Activated CD8-positive, alpha-beta T cell treated with anti-CD3 and anti-CD28 coated beads, Interleukin-2, amount 10 ng/mL, durations not matched to agents 7 days and 5 days (primary cell): ENCODE measurements around the gene CDKL4. TPM values are rescaled to one million over a fixed set of nuclear protein-coding genes. Genes with fewer than 3 reads are reported as not detected.
A peak's percentile ranks its signal among the peaks of the same experiment; 100 is the strongest.
"Not testable (repeated sequence)": the region's sequence is repeated elsewhere in the genome, so short reads cannot be mapped to it uniquely, and the experiment has no call there.

ENCODE experiments used
- ATAC-seq: fragments of 150-1000 bp; cut with Tn5 transposase; one replicate; pipeline ENCODE4 v1.10.0; 2021; ENCODE audit warnings: moderate library complexity
- CTCF ChIA-PET: fragments of 350-600 bp; sonication (Branson Sonifier 250); formaldehyde crosslinking; loops from one replicate; lab custom pipeline; 2021; ENCODE audit warnings: antibody characterized with exemption; lab: Charles Lee
- POLR2A ChIA-PET: fragments of 350-600 bp; sonication (Branson Sonifier 250); formaldehyde crosslinking; loops from one replicate; lab custom pipeline; 2021; ENCODE audit warnings: antibody characterized with exemption; lab: Charles Lee
- DNase-seq: peaks from one replicate; pipeline ENCODE4 v3.0.0-alpha.2; 2020
- H3K27ac Mint-ChIP-seq: one replicate; pipeline ENCODE4 v1.8.0; 2021; ENCODE audit warnings: mild to moderate bottlenecking, mixed read lengths
- H3K27me3 Mint-ChIP-seq: one replicate; pipeline ENCODE4 v1.8.0; 2021; ENCODE audit warnings: low read depth, mixed read lengths
- H3K36me3 Mint-ChIP-seq: one replicate; pipeline ENCODE4 v1.8.0; 2021; ENCODE audit warnings: low read depth, mixed read lengths
- H3K4me1 Mint-ChIP-seq: one replicate; pipeline ENCODE4 v1.8.0; 2021; ENCODE audit warnings: low read depth, mixed read lengths
- H3K4me3 Mint-ChIP-seq: one replicate; pipeline ENCODE4 v1.8.0; 2021; ENCODE audit warnings: mild to moderate bottlenecking, mixed read lengths
- H3K9me3 Mint-ChIP-seq: one replicate; pipeline ENCODE4 v1.8.0; 2022; ENCODE audit warnings: mixed read lengths; ENCODE audit not compliant: insufficient read depth
- total RNA-seq, 2 experiments: library from RNA; stranded (reverse); gene quantifications; one replicate each; pipeline ENCODE4 v1.2.3, GENCODE V29; 2021

Gene CDKL4
- total RNA-seq, 2 experiments from 2014 or later, result 1.1 TPM

DNA sequence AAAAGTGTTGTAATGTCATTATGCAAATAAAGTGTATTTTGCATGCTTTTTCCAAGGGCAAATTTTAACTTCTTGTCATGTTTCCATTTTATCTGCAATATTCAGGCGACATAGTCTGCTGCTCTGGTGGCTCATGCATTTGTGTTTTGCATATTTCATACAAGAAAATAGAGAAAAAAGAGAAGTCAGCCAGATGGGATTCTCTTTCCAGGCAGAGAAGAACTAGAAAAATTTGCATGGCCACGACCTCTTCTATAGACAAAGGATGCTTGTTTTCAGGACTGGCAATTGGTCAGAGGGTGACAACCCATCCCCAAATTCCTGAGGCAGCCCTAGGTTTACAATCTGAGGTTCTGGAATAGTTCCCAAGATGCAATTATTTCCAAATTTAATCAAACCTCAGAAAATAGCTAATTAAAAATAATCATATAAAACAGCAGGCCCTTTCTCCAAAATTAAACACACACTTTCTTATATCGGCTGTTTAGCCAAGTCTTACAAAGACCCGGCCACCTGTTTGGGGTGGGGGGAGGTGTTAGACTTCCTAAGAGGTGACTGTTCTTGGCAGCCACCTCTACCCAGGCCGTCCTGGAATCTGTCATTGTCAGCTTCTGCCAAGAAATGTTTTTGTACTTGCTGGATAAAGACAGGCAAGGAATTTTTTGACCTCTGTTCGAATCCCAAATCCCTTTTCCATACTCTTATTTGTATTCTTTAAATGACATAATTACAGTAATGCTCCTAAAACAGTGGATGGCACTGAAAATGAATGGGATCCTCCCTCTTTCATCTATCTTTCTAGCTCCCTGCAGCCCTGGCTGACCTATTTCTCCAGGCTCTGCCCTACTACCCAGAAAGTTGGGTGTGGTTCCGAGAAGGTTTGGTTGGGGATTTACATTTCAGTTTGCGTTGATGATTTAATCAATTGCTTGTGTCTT, 102.2 kb downstream of the CDKL4 start:
- ATAC-seq (no peak), DNase-seq (no peak)
- H3K9me3 Mint-ChIP-seq, result no peaks in the 10 kb centered on the region
- CTCF ChIA-PET, result interaction anchor here (0.9 to 2.3 kb wide), 6 partner anchors 8 to 86 kb away, joined by 3 to 11 read pairs (median 4); no protein-coding TSS in a partner anchor
- no peaks in the 10 kb centered on the region for H3K27me3 Mint-ChIP-seq
- POLR2A ChIA-PET, result interaction anchor here (1.8 to 2.0 kb wide), 4 partner anchors 13 to 86 kb away, joined by 5 to 13 read pairs (median 8); partner anchors contain the start of gene SOS1
- peak overlapping the region; percentile 47 for H3K27ac Mint-ChIP-seq
- H3K4me1 Mint-ChIP-seq, result peaks cover 65% of the 10 kb centered on the region
- H3K36me3 Mint-ChIP-seq, result peaks cover 10% of the 10 kb centered on the region
- no peak overlapping the region for H3K4me3 Mint-ChIP-seq

DNA sequence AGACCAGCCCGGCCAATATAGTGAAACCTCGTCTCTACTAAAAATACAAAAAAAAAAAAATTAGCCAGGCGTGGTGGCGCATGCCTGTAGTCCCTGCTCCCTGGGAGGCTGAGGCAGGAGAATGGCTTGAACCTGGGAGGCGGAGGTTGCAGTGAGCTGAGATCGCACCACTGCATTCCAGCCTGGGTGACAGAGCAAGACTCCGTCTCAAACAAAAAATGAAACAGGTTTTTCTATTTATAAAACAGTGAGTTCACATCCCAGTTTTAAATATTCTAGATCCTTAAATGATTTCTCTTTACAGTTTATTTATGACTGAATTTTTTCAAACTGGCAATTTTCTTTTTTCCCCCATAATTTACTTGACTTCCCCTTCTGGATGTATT, 102.8 kb downstream of the CDKL4 start:
- H3K36me3 Mint-ChIP-seq, result peaks cover 10% of the 10 kb centered on the region
- H3K4me1 Mint-ChIP-seq, result peaks cover 69% of the 10 kb centered on the region
- ChIA-PET POLR2A (interaction anchor here (1.7 to 1.9 kb wide), 4 partner anchors 13 to 87 kb away, joined by 5 to 10 read pairs (median 6); partner anchors contain the start of gene SOS1), CTCF (interaction anchor here (1.0 to 1.6 kb wide), 2 partner anchors 87 to 88 kb away, joined by 3 to 5 read pairs; no protein-coding TSS in a partner anchor)
- H3K9me3 Mint-ChIP-seq, H3K4me3 Mint-ChIP-seq, ATAC-seq, H3K27ac Mint-ChIP-seq, H3K27me3 Mint-ChIP-seq: not testable (repeated sequence)
- peak; percentile 10 for DNase-seq

DNA sequence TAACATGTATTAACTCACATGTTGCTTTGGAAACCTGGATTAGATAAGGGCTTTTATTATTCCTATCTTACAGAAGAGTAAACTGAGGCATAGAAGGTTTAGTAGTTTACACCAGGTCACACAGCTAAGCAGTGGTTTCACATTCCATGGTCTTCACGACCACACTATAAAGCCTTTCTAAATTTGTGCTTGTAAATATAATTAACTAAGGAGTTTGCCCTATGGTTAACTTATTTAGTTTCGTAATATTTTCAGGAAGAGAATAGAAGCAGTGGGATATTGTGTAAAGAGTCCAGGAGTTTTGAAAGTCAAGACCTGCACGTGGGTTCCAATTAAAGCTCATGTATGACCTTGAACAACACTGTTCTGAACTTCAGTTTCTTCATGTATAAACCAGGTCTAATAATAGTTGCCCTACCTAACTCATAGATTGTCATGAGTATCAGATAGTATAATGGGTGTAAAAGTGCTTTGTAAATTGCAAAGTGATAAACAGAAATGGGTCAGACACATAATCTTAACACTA, 103.4 kb downstream of the CDKL4 start:
- Mint-ChIP-seq H3K4me3 (no peak overlapping the region), H3K36me3 (peaks cover 10% of the 10 kb centered on the region), H3K4me1 (peaks cover 75% of the 10 kb centered on the region), H3K27me3 (no peaks in the 10 kb centered on the region), H3K9me3 (no peaks in the 10 kb centered on the region), H3K27ac (peak overlapping the region; percentile 26)
- ATAC-seq, result no peak
- ChIA-PET CTCF (interaction anchor here (1.0 to 2.7 kb wide), 4 partner anchors 16 to 89 kb away, joined by 3 to 10 read pairs (median 4); no protein-coding TSS in a partner anchor), POLR2A (interaction anchor here (1.1 to 1.7 kb wide), 2 partner anchors 10 to 16 kb away, joined by 3 to 6 read pairs; no protein-coding TSS in a partner anchor)
- DNase-seq, result peak; percentile 7

DNA sequence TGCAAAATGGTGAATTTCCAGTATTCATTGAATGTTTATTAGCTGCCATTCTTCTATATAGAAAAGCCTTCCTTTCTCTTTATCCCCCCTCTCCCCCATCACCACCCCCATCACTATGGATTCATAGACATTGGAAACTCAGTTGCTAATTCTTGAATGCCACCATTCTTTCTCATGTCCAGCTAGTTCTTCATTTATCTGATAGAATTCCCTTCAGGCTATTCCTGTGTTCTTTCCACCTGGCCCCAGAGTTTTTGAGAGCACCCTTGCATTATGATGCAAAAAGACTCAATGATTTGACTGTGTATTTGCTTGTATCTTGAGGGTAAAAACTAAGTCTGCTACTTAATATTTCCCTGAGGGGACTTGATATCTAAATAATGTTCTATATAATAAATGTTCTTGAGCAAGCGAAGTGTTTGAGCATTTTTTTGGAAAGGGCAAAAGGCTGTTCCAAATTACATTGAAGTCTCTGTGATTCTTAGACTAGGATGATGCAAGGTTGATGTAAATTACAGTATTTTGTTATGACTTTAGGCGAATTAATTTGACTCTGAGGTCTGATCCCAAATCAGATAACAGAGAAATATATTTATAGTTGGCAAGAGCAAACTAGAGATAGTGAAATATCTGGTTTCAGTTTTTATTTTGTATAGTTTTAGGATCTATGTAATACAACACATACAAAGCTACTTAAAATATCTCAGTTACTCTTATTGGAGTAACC, 104.1 kb downstream of the CDKL4 start:
- ChIA-PET CTCF (interaction anchor here (1.0 to 2.7 kb wide), 4 partner anchors 15 to 90 kb away, joined by 3 to 10 read pairs (median 4); no protein-coding TSS in a partner anchor), POLR2A (interaction anchor here (0.6 to 1.7 kb wide), 3 partner anchors 9 to 45 kb away, joined by 3 to 6 read pairs (median 3); no protein-coding TSS in a partner anchor)
- no peaks in the 10 kb centered on the region for H3K27me3 Mint-ChIP-seq
- no peaks in the 10 kb centered on the region for H3K9me3 Mint-ChIP-seq
- H3K27ac Mint-ChIP-seq, result no peak overlapping the region
- H3K4me1 Mint-ChIP-seq, result peaks cover 76% of the 10 kb centered on the region
- ATAC-seq, result no peak
- peaks cover 10% of the 10 kb centered on the region for H3K36me3 Mint-ChIP-seq
- no peak overlapping the region for H3K4me3 Mint-ChIP-seq
- DNase-seq, result peak; percentile 2

DNA sequence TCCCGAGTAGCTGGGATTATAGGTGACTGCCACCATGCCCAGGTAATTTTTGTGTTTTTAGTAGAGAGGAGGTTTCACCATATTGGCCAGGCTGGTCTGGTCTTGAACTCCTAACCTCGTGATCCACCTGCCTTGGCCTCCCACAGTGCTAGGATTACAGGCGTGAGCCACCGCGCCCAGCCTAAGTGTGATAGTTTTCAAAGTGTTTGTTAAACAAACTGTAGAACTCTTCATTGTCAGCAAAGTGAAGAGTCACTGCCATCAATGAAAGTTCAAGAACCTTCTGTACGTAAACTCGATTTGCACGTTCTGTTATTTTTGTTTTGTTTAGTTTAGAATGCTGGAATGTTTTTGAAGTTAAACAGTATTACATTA, 104.9 kb downstream of the CDKL4 start:
- no peaks in the 10 kb centered on the region for H3K27me3 Mint-ChIP-seq
- no peaks in the 10 kb centered on the region for H3K9me3 Mint-ChIP-seq
- ATAC-seq (no peak), DNase-seq (peak; percentile 18)
- H3K27ac Mint-ChIP-seq, result peak overlapping the region; percentile 70
- peaks cover 10% of the 10 kb centered on the region for H3K36me3 Mint-ChIP-seq
- no peak overlapping the region for H3K4me3 Mint-ChIP-seq
- ChIA-PET CTCF (interaction anchor here (1.2 to 2.7 kb wide), 2 partner anchors 14 to 60 kb away, joined by 3 to 10 read pairs; no protein-coding TSS in a partner anchor), POLR2A (no interaction called here)
- H3K4me1 Mint-ChIP-seq, result peaks cover 82% of the 10 kb centered on the region

DNA sequence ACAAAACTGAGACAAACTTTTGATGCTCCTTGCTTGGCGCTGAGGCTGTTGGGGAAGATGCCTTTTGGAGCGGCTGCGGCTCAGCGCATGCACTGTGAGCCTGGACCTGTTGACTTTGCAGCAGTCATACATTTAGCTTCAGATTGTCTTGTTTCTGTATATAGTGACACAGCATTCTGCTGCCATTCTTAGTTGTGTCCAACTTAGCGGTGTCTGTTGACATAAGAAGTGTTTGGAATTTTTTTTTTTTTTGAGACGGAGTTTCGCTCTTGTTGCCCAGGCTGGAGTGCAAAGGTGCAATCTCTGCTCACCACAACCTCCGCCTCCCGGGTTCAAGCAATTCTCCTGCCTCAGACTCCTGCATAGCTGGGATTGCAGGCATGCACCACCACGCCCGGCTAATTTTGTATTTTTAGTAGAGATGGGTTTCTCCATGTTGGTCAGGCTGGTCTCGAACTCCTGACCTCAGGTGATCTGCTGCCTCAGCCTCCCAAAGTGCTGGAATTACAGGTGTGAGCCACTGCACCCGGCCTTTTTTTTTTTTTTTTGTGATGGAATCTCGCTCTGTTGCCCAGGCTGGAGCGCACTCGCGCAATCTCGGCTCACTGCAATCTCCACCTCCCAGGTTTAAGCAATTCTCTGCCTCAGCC, 105.5 kb downstream of the CDKL4 start:
- not testable (repeated sequence) for H3K27me3 Mint-ChIP-seq, H3K9me3 Mint-ChIP-seq, H3K4me3 Mint-ChIP-seq, DNase-seq, ATAC-seq
- CTCF ChIA-PET, result interaction anchor here (1.3 to 2.7 kb wide), 3 partner anchors 14 to 64 kb away, joined by 7 to 10 read pairs (median 8); no protein-coding TSS in a partner anchor
- H3K27ac Mint-ChIP-seq, result peak overlapping the region; percentile 70
- peaks cover 82% of the 10 kb centered on the region for H3K4me1 Mint-ChIP-seq
- H3K36me3 Mint-ChIP-seq, result peaks cover 10% of the 10 kb centered on the region
- POLR2A ChIA-PET, result interaction anchor here (1.4 to 2.9 kb wide), 3 partner anchors 10 to 80 kb away, joined by 5 to 17 read pairs (median 13); partner anchors contain the start of gene SOS1

DNA sequence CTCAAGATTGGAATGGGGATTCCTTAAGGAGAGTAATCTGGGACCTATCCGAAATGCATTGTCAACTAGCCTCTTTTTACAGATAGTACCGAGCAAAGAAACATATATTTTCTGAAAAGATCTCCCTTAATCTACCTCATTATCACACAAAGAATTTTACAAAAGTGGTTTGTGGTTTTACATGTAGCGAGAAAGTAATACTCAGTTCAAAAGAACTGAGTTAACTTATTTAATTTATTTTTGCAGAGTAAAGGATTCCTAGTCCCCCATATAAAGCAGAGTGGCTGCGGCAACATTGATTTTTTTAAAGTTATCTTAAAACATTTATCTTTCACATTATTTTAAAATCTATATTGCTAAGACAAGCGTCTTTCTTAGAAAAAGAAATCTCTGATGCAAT, 107.0 kb downstream of the CDKL4 start:
- CTCF ChIA-PET, result interaction anchor here (0.9 to 2.1 kb wide), 5 partner anchors 12 to 92 kb away, joined by 3 to 9 read pairs (median 8); no protein-coding TSS in a partner anchor
- no peaks in the 10 kb centered on the region for H3K9me3 Mint-ChIP-seq
- peak overlapping the region; percentile 49 for H3K4me3 Mint-ChIP-seq
- H3K27ac Mint-ChIP-seq, result peak overlapping the region; percentile 93
- peaks cover 11% of the 10 kb centered on the region for H3K36me3 Mint-ChIP-seq
- H3K4me1 Mint-ChIP-seq, result peaks cover 78% of the 10 kb centered on the region
- H3K27me3 Mint-ChIP-seq, result no peaks in the 10 kb centered on the region
- no peak for DNase-seq
- POLR2A ChIA-PET, result interaction anchor here (1.4 to 2.9 kb wide), 5 partner anchors 9 to 91 kb away, joined by 5 to 17 read pairs (median 13); partner anchors contain the start of gene SOS1
- peak; percentile 70 for ATAC-seq

DNA sequence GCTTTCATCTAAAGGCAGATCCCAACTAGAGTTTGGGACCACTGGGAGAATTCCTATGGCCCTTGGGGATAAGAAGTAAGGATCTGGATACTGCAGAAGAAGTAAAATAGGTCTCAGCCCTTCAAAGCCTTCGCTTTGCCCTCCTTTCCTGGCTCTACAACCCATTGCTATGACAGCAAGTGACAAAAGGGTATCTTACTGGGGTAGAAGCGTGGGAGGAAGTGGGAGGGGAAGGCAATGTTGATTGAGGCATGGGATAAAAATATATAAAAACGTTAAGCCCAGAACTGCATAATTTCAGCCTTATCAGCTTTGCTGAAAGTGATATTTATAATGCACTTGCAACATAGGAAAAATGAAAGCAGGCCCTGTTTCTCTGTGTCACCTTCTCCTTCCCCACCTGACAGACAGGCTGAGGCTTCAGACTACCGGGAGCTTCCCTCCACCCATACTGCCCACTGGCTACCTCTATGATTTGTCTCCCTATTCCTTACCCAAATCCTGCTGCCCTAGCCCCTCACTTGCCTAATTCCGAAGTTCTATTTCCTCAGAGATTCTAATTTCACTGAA, 108.0 kb downstream of the CDKL4 start:
- POLR2A ChIA-PET, result interaction anchor here (1.0 to 2.9 kb wide), 7 partner anchors 8 to 92 kb away, joined by 4 to 17 read pairs (median 6); partner anchors contain the start of gene SOS1
- Mint-ChIP-seq H3K9me3 (no peaks in the 10 kb centered on the region), H3K4me3 (peak overlapping the region; percentile 49), H3K36me3 (peaks cover 15% of the 10 kb centered on the region), H3K27ac (peak overlapping the region; percentile 93), H3K27me3 (no peaks in the 10 kb centered on the region), H3K4me1 (peaks cover 80% of the 10 kb centered on the region)
- CTCF ChIA-PET, result interaction anchor here (1.4 to 2.1 kb wide), 2 partner anchors 11 to 92 kb away, joined by 8 to 9 read pairs; no protein-coding TSS in a partner anchor
- DNase-seq (peak; percentile 38), ATAC-seq (peak; percentile 49)

DNA sequence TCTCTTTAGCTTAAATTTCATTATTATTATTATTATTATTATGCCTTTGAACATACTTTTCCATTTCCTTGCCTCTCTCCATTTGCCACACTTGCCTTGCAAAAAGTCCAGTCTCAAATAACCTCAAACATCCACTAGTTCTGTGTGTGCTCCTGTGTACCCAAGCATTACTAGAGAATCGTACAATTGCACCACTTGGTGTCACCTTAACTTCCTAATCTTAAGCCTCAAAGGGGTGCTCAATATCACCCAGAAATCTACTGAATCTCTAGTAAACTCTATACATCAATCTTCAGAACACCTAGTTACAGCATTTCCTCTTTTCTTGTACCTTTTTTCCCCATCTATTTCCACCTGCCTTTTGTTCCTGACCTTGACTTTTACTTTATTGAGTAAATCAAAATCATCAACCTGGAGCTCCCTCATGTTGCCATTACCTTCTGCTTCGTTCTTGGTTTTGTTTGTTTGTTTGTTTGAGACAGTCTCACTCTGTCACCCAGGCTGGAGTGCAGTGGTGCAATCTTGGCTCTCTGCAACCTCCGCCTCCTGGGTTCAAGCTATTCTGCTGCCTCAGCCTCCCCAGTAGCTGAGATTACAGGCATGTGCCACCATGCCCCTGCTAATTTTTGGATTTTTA, 110.4 kb downstream of the CDKL4 start:
- ATAC-seq (no peak), DNase-seq (no peak)
- Mint-ChIP-seq H3K4me1 (peaks cover 81% of the 10 kb centered on the region), H3K27ac (peak overlapping the region; percentile 66), H3K36me3 (peaks cover 14% of the 10 kb centered on the region), H3K4me3 (no peak overlapping the region), H3K27me3 (no peaks in the 10 kb centered on the region), H3K9me3 (no peaks in the 10 kb centered on the region)
- ChIA-PET POLR2A (interaction anchor here (1.0 to 1.6 kb wide), 2 partner anchors 8 to 9 kb away, joined by 4 to 5 read pairs; no protein-coding TSS in a partner anchor), CTCF (interaction anchor here (1.0 to 9.2 kb wide), 6 partner anchors 9 to 95 kb away, joined by 3 to 93 read pairs (median 7); no protein-coding TSS in a partner anchor)
